HepG2 (cell line): ENCODE results near the gene NINJ2. TPM values are rescaled to one million over a fixed set of nuclear protein-coding genes. Genes with fewer than 3 reads are reported as not detected.

Experiments used
- ATAC-seq: fragments of 200-7000 bp; cut with Tn5 transposase; 3 replicates; pipeline ENCODE4 v1.9.1; 2020; ENCODE audit warnings: mild to moderate bottlenecking, moderate library complexity
- BruUV-seq: library from RNA; stranded (reverse); fragments of 400-500 nt; replicated peaks from 2 replicates; lab custom pipeline; 2021; lab: Mats Ljungman, UMichigan
- CTCF ChIA-PET: fragments of 300-600 bp; formaldehyde crosslinking; extraction: SDS; loops from one replicate; lab custom pipeline; 2021; ENCODE audit warnings: low total read pairs, inconsistent platforms, low intra/inter-chr PET ratio; lab: Yijun Ruan, JAX
- POLR2A ChIA-PET: fragments of 350-600 bp; sonication (Branson Sonifier 250); formaldehyde crosslinking; loops from one replicate; lab custom pipeline; 2020; ENCODE audit warnings: antibody characterized with exemption, inconsistent platforms; lab: Yijun Ruan, JAX
- DNase-seq: peaks from one replicate; pipeline ENCODE4 v3.0.0-alpha.2; 2015; ENCODE audit warnings: low spot score
- FAIRE-seq: peaks from 3 replicates; lab custom pipeline; 2011; peaks lifted over from hg19 to GRCh38; lab: Jason Lieb, UNC
- H2AFZ ChIP-seq: one replicate; pipeline ENCODE4 v1.6.1; 2011; ENCODE audit warnings: low read length, inconsistent platforms
- H3K27ac ChIP-seq: fragments of 300-600 bp; 3 replicates; pipeline ENCODE4 v1.8.0; 2011; ENCODE audit warnings: mixed run types, mild to moderate bottlenecking, mixed read lengths, low read length, inconsistent platforms; ENCODE audit not compliant: insufficient read depth; ENCODE audit errors: extremely low read length
- H3K27me3 ChIP-seq, 2 experiments: fragments of 200-600 bp in 1 of 2; 2 replicates in 1 of 2; 3 replicates in 1 of 2; pipeline versions ENCODE4 v1.6.0 to v1.8.0; 2011; ENCODE audit warnings: low read length in 2 of 2, mild to moderate bottlenecking in 2 of 2, moderate library complexity in 2 of 2, inconsistent platforms in 1 of 2; ENCODE audit not compliant: insufficient read depth in 2 of 2, control insufficient read depth in 1 of 2
- H3K36me3 ChIP-seq, 2 experiments: fragments of 200-600 bp in 1 of 2; replicated peaks in 1 of 2; 2 replicates in 1 of 2; 3 replicates in 1 of 2; pipeline versions ENCODE4 v1.5.1 to v1.8.0; 2011; ENCODE audit warnings: low read length in 2 of 2, inconsistent platforms in 1 of 2; ENCODE audit not compliant: insufficient read depth in 2 of 2, control insufficient read depth in 1 of 2
- H3K4me1 ChIP-seq: 2 replicates; pipeline ENCODE4 v1.5.1; 2012; ENCODE audit warnings: low read length, inconsistent platforms; ENCODE audit not compliant: insufficient read depth
- H3K4me2 ChIP-seq: 2 replicates; pipeline ENCODE4 v1.6.0; 2011; ENCODE audit warnings: low read depth, low read length, inconsistent platforms
- H3K4me3 ChIP-seq, 3 experiments: fragments of 200-600 bp in 1 of 3; sonication (generic), shearing (Covaris generic) in 1 of 3; replicated peaks in 1 of 3; 2 replicates each; pipeline ENCODE4 v1.5.1; 2011 to 2016; ENCODE audit warnings: low read length in 3 of 3, inconsistent platforms in 2 of 3, low read depth in 2 of 3, mild to moderate bottlenecking in 2 of 3, control low read depth in 1 of 3, mixed read lengths in 1 of 3; ENCODE audit not compliant: insufficient read depth in 1 of 3
- H3K79me2 ChIP-seq: one replicate; pipeline ENCODE4 v1.6.1; 2011; ENCODE audit warnings: low read length, inconsistent platforms; ENCODE audit not compliant: insufficient read depth
- H3K9ac ChIP-seq: 2 replicates; pipeline ENCODE4 v1.6.0; 2011; ENCODE audit warnings: mild to moderate bottlenecking, low read depth, low read length, inconsistent platforms; ENCODE audit not compliant: insufficient read depth
- H3K9me3 ChIP-seq: 2 replicates; pipeline ENCODE4 v1.5.1; 2012; ENCODE audit warnings: mild to moderate bottlenecking, low read length
- H4K20me1 ChIP-seq: 2 replicates; pipeline ENCODE4 v1.6.0; 2011; ENCODE audit warnings: inconsistent platforms, mild to moderate bottlenecking, low read length, moderate library complexity; ENCODE audit not compliant: insufficient read depth
- EP300 ChIP-seq, 3 experiments: sonication (generic) in 1 of 3; formaldehyde crosslinking in 1 of 3; IDR thresholded peaks; 2 replicates each; pipeline versions ENCODE4 v1.5.1 to v1.6.1; 2011 to 2020; ENCODE audit warnings: low read depth in 2 of 3, low read length in 2 of 3, borderline replicate concordance in 1 of 3, improper control_type of control experiment in 1 of 3, mild to moderate bottlenecking in 1 of 3, missing genetic modification reagents in 1 of 3, moderate library complexity in 1 of 3
- ETV5 ChIP-seq: IDR thresholded peaks from 2 replicates; pipeline ENCODE4 v1.6.1; 2018; ENCODE audit warnings: missing biosample characterization, missing genetic modification reagents, inconsistent platforms, borderline replicate concordance
- GTF2F1 ChIP-seq: fragments of 150-350 bp; IDR thresholded peaks from 2 replicates; pipeline ENCODE4 v1.6.1; 2014; ENCODE audit warnings: low read length
- HIVEP1 ChIP-seq: sonication (generic); formaldehyde crosslinking; IDR thresholded peaks from 2 replicates; pipeline ENCODE4 v1.4.0; 2020; ENCODE audit warnings: mild to moderate bottlenecking, missing genetic modification reagents
- KLF13 ChIP-seq: sonication (generic); formaldehyde crosslinking; IDR thresholded peaks from 2 replicates; pipeline ENCODE4 v1.4.0; 2020; ENCODE audit warnings: mild to moderate bottlenecking, missing genetic modification reagents
- NCOA2 ChIP-seq: sonication (generic); formaldehyde crosslinking; IDR thresholded peaks from 2 replicates; pipeline ENCODE4 v1.8.0; 2022; ENCODE audit warnings: inconsistent platforms
- REXO4 ChIP-seq: sonication (generic); formaldehyde crosslinking; IDR thresholded peaks from 2 replicates; pipeline ENCODE4 v1.8.0; 2022; ENCODE audit warnings: missing genetic modification reagents, mild to moderate bottlenecking, borderline replicate concordance
- SNRNP70 ChIP-seq: fragments of 200-400 bp; formaldehyde crosslinking; IDR thresholded peaks from 2 replicates; pipeline ENCODE4 v1.6.1; 2017; ENCODE audit warnings: mild to moderate bottlenecking, low read depth, low read length, moderate library complexity
- SYNCRIP ChIP-seq: fragments of 200-400 bp; formaldehyde crosslinking; IDR thresholded peaks from 2 replicates; pipeline ENCODE4 v1.6.1; 2018; ENCODE audit warnings: mild to moderate bottlenecking, low read depth, low read length; ENCODE audit not compliant: insufficient read depth
- U2AF2 ChIP-seq: fragments of 200-400 bp; formaldehyde crosslinking; IDR thresholded peaks from 2 replicates; pipeline ENCODE4 v1.6.1; 2017; ENCODE audit warnings: low read depth, mild to moderate bottlenecking, low read length
- ZBTB8A ChIP-seq: sonication (generic); formaldehyde crosslinking; IDR thresholded peaks from 2 replicates; pipeline ENCODE4 v1.4.0; 2020; ENCODE audit warnings: mild to moderate bottlenecking, low read depth, missing genetic modification reagents, borderline replicate concordance
- ZNF234 ChIP-seq: sonication (generic); formaldehyde crosslinking; conservative IDR thresholded peaks from 2 replicates; pipeline ENCODE4 v1.5.1; 2020; ENCODE audit warnings: mild to moderate bottlenecking, missing genetic modification reagents
- ZNF282 ChIP-seq: fragments of 450-650 bp; IDR thresholded peaks from 2 replicates; pipeline ENCODE4 v1.6.1; 2018; ENCODE audit not compliant: partially characterized antibody
- ZNF550 ChIP-seq: sonication (generic); formaldehyde crosslinking; IDR thresholded peaks from 2 replicates; pipeline ENCODE4 v1.4.0; 2020; ENCODE audit warnings: mild to moderate bottlenecking, missing genetic modification reagents, borderline replicate concordance
- ZNF672 ChIP-seq: sonication (generic); formaldehyde crosslinking; IDR thresholded peaks from 2 replicates; pipeline ENCODE4 v1.8.1; 2022; ENCODE audit warnings: missing genetic modification reagents
- ZNF878 ChIP-seq: sonication (generic); formaldehyde crosslinking; IDR thresholded peaks from 2 replicates; pipeline ENCODE4 v1.8.1; 2023; ENCODE audit warnings: mild to moderate bottlenecking, missing genetic modification reagents, moderate library complexity
- WGBS: methylation state at CpG from one replicate; pipeline ENCODE4 v1.1.6; 2017; ENCODE audit warnings: low lambda C conversion rate; 5-methylcytosine and 5-hydroxymethylcytosine counted together
- in situ Hi-C: cut with HindIII; loops from 2 replicates; pipeline ENCODE4 v1.10.0; 2017; ENCODE audit warnings: low pct_unique_long_range_greater_than_20kb; ENCODE audit not compliant: extremely low pct_ligation_motif_present
- intact Hi-C: fragments of 100-400 bp; cut with micrococcal nuclease; formaldehyde crosslinking; loops from one replicate; pipeline ENCODE4 v1.10.0; 2022; ENCODE audit not compliant: unreplicated experiment
- polyA plus RNA-seq, 8 experiments: library from polyadenylated mRNA; depleted of rRNA in 3 of 8; stranded (reverse) in 7 of 8; unstranded in 1 of 8; fragments of >200 nt; fragmentation: Illumina TruSeq in 4 of 8; extraction: Trizol in 4 of 8; gene quantifications; 2 replicates each; pipeline versions ENCODE4 v1.2.1 to v1.2.3, GENCODE V29; 2011 to 2016; ENCODE audit warnings: low read depth in 4 of 8, missing spikeins in 1 of 8, mixed read lengths in 1 of 8; ENCODE audit not compliant: insufficient read depth in 1 of 8
- total RNA-seq, 5 experiments: library from RNA; depleted of rRNA; stranded (reverse); fragments of >200 nt; fragmentation: Illumina TruSeq; extraction: Trizol; gene quantifications; 2 replicates each; pipeline ENCODE4 v1.2.3, GENCODE V29; 2016; ENCODE audit warnings: low read depth in 1 of 5
- TF ChIP-seq, protein P1 (sequence below): IDR thresholded peaks from 2 replicates; pipeline ENCODE4 v1.6.1; 2016; ENCODE audit warnings: missing biosample characterization, missing genetic modification reagents, low read depth
- TF ChIP-seq, protein P2 (sequence below): IDR thresholded peaks from 2 replicates; pipeline ENCODE4 v1.6.1; 2016; ENCODE audit warnings: mild to moderate bottlenecking

Gene NINJ2
- total and polyA plus RNA-seq, 2 of the 13 experiments (the other 11 are each of a cell fraction or from before 2014, with no cell fraction given): 0.62 to 3.8 TPM

GRCh38 chr12:647385-648085 is 15.7 kb downstream of the NINJ2 start (continued):
- TF ChIP-seq EP300 (IDR thresholded peaks at IDR 0.05; ENCODE audit: low read depth in 2 of 2, low read length in 2 of 2) (no peak), EP300 (CRISPR knock-in tag; IDR thresholded peaks at IDR 0.05; ENCODE audit: borderline replicate concordance) (no peak)

GRCh38 chr12:646442-647384 is 16.5 kb downstream of the NINJ2 start:
- BruUV-seq: no TSS peak
- TF ChIP-seq ZNF550 (CRISPR knock-in tag): no peak
- TF ChIP-seq, protein P1, sequence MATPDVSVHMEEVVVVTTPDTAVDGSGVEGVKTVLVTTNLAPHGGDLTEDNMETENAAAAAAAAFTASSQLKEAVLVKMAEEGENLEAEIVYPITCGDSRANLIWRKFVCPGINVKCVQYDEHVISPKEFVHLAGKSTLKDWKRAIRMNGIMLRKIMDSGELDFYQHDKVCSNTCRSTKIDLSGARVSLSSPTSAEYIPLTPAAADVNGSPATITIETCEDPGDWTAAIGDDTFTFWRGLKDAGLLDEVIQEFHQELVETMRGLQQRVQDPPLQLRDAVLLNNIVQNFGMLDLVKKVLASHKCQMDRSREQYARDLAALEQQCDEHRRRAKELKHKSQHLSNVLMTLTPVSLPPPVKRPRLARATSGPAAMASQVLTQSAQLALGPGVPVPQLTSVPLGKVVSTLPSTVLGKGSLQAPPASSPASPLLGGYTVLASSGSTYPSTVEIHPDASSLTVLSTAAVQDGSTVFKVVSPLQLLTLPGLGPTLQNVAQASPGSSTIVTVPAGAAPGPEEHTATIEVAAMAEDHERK: no peak
- no peak for TF ChIP-seq SYNCRIP
- TF ChIP-seq REXO4 (CRISPR knock-in tag): no peak
- peak; percentile 87 for TF ChIP-seq NCOA2 (CRISPR knock-in tag)
- no peak for TF ChIP-seq U2AF2
- TF ChIP-seq, protein P2, sequence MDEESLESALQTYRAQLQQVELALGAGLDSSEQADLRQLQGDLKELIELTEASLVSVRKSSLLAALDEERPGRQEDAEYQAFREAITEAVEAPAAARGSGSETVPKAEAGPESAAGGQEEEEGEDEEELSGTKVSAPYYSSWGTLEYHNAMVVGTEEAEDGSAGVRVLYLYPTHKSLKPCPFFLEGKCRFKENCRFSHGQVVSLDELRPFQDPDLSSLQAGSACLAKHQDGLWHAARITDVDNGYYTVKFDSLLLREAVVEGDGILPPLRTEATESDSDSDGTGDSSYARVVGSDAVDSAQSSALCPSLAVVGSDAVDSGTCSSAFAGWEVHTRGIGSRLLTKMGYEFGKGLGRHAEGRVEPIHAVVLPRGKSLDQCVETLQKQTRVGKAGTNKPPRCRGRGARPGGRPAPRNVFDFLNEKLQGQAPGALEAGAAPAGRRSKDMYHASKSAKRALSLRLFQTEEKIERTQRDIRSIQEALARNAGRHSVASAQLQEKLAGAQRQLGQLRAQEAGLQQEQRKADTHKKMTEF (CRISPR knock-in tag): peak; percentile 88
- TF ChIP-seq ZBTB8A: no peak
- TF ChIP-seq ZNF672: no peak
- TF ChIP-seq GTF2F1: no peak
- peak; percentile 96 for TF ChIP-seq ETV5
- no peak for TF ChIP-seq SNRNP70
- TF ChIP-seq KLF13 (CRISPR knock-in tag): no peak
- no peak for TF ChIP-seq ZNF878
- TF ChIP-seq ZNF282: no peak
- TF ChIP-seq HIVEP1 (CRISPR knock-in tag): peak; percentile 94
- TF ChIP-seq ZNF234 (CRISPR knock-in tag): no peak

More at GRCh38 chr12:646442-647384, 16.5 kb downstream of the NINJ2 start:
- H3K4me2 ChIP-seq: peak overlapping the region; percentile 96
- peak; percentile 89 for ATAC-seq
- no peaks in the 10 kb centered on the region for H3K9me3 ChIP-seq
- H3K36me3 ChIP-seq: no peaks in the 10 kb centered on the region
- intact Hi-C loops: loop anchor here (2.0 to 10.0 kb wide), 2 partner anchors 14 to 72 kb away; no protein-coding TSS in a partner anchor
- H3K9ac ChIP-seq: peak overlapping the region; percentile 67
- DNase-seq: peak; percentile 95
- FAIRE-seq: peak; percentile 89
- H3K27ac ChIP-seq: peak overlapping the region; percentile 80
- H3K4me3 ChIP-seq: peak overlapping the region; percentile 38 to 68 (median 46)
- no peaks in the 10 kb centered on the region for H3K27me3 ChIP-seq
- no peak overlapping the region for H2AFZ ChIP-seq
- in situ Hi-C loops: no loop called here
- H3K79me2 ChIP-seq: no peaks in the 10 kb centered on the region
- no peaks in the 10 kb centered on the region for H4K20me1 ChIP-seq
- 13% methylated on average over 14 of the region's 14 CpGs for WGBS
- H3K4me1 ChIP-seq: peaks cover 61% of the 10 kb centered on the region
- ChIA-PET CTCF (no interaction called here), POLR2A (interaction anchor here (0.9 to 1.8 kb wide), 6 partner anchors 15 to 76 kb away, joined by 3 to 5 read pairs (median 4); no protein-coding TSS in a partner anchor)
